HG03378 (cell line): ENCODE measurements around the gene CLTC.
A peak's percentile ranks its signal among the peaks of the same experiment; 100 is the strongest.
"Not testable (repeated sequence)": the region's sequence is repeated elsewhere in the genome, so short reads cannot be mapped to it uniquely, and the experiment has no call there.

Source experiments
- ATAC-seq: cut with Tn5 transposase; IDR thresholded peaks from one replicate; pipeline ENCODE4 v1.9.1; 2021; ENCODE audit warnings: mild to moderate bottlenecking, moderate library complexity; ENCODE audit not compliant: unreplicated experiment

CLTC gene

GRCh38 chr17:59633658-59634359 lies 14.1 kb downstream of the CLTC start:
- no peak for ATAC-seq

- ATAC-seq: no peak
These were observed 15.2 kb downstream of the CLTC start for GRCh38 chr17:59634632-59635541.

GRCh38 chr17:59637611-59638310 lies 18.1 kb downstream of the CLTC start:
- ATAC-seq: no peak

GRCh38 chr17:59638553-59638952 lies 18.9 kb downstream of the CLTC start:
- ATAC-seq: no peak

- peak; percentile 83 for ATAC-seq
These were observed 22.2 kb downstream of the CLTC start for GRCh38 chr17:59641799-59642484.

GRCh38 chr17:59642565-59642964 lies 22.9 kb downstream of the CLTC start:
- no peak for ATAC-seq

GRCh38 chr17:59643159-59644140 lies 23.8 kb downstream of the CLTC start:
- no peak for ATAC-seq

GRCh38 chr17:59647288-59647687 lies 27.6 kb downstream of the CLTC start:
- ATAC-seq: no peak

- ATAC-seq: no peak
These were observed 30.2 kb downstream of the CLTC start for GRCh38 chr17:59649886-59650285.

- no peak for ATAC-seq
These were observed 30.9 kb downstream of the CLTC start for GRCh38 chr17:59650642-59651041.

GRCh38 chr17:59651346-59651745 lies 31.7 kb downstream of the CLTC start:
- ATAC-seq: no peak

GRCh38 chr17:59652119-59652518 lies 32.4 kb downstream of the CLTC start:
- ATAC-seq: no peak

- ATAC-seq: not testable (repeated sequence)
These were observed 36.9 kb downstream of the CLTC start for GRCh38 chr17:59656624-59657023.

GRCh38 chr17:59666235-59666634 lies 46.5 kb downstream of the CLTC start:
- ATAC-seq: no peak

GRCh38 chr17:59668816-59669215 lies 49.1 kb downstream of the CLTC start:
- ATAC-seq: no peak

- ATAC-seq: no peak
These were observed 49.7 kb downstream of the CLTC start for GRCh38 chr17:59669411-59669810.

GRCh38 chr17:59669944-59670343 lies 50.2 kb downstream of the CLTC start:
- no peak for ATAC-seq

- ATAC-seq: no peak
These were observed 51.7 kb downstream of the CLTC start for GRCh38 chr17:59671386-59671785.

- ATAC-seq: no peak
These were observed 55.5 kb downstream of the CLTC start for GRCh38 chr17:59675231-59675630.

GRCh38 chr17:59676716-59677115 lies 57.0 kb downstream of the CLTC start:
- no peak for ATAC-seq
